ENCODE measurements around the gene EIF2S3. TPM values are rescaled to one million over a fixed set of nuclear protein-coding genes. Genes with fewer than 3 reads are reported as not detected.
A peak's percentile ranks its signal among the peaks of the same experiment; 100 is the strongest.
"Not testable (repeated sequence)": the region's sequence is repeated elsewhere in the genome, so short reads cannot be mapped to it uniquely, and the experiment has no call there.

The EIF2S3 gene
- total RNA-seq, 1 donor from 2014 or later: 64.4 TPM

- intact Hi-C loops (cut with DNase I): no loop called here
- no peak for ATAC-seq (ENCODE audit: poor library complexity)
Observed at GRCh38 chrX:24034485-24034884, 20.3 kb upstream of the EIF2S3 start.

DNA sequence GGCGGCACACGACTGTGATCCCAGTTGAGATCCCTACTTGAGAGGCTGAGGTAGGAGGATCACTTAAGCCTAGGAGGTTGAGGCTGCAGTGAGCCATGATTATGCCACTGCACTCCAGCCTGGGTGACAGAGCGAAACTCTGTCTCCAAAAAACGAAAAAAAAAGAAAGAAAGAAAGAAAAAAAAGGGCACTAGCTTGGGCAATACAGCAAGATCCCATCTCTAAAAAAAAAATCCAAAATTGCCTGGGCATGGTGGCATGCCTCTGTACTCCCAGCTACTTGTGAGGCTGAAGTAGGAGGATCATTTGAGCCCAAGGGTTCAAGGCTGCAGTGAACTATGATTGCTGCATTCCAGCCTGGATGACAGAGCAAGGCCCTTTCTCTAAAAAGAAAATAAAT, 17.0 kb upstream of the EIF2S3 start:
- DNase-seq (no peak), ATAC-seq (ENCODE audit: poor library complexity) (no peak)
- intact Hi-C loops (cut with DNase I): no loop called here

More at GRCh38 chrX:24034485-24034884, 20.3 kb upstream of the EIF2S3 start:
- no peak for DNase-seq

- intact Hi-C loops (cut with DNase I); DNase-seq; ATAC-seq (ENCODE audit: poor library complexity): not testable (repeated sequence)
Observed at GRCh38 chrX:24046060-24046459, 8.7 kb upstream of the EIF2S3 start.

GRCh38 chrX:24049643-24050042, 5.1 kb upstream of the EIF2S3 start:
- not testable (repeated sequence) for DNase-seq; ATAC-seq (ENCODE audit: poor library complexity)
- intact Hi-C loops (cut with DNase I): loop anchor here (10.0 kb wide), 1 partner anchor 145 kb away; the partner anchor contains the start of genes APOO and CXorf58

GRCh38 chrX:24050522-24051318, 4.0 kb upstream of the EIF2S3 start:
- ATAC-seq (ENCODE audit: poor library complexity); DNase-seq: not testable (repeated sequence)
- intact Hi-C loops (cut with DNase I): loop anchor here (10.0 kb wide), 1 partner anchor 146 kb away; the partner anchor contains the start of genes APOO and CXorf58

DNA sequence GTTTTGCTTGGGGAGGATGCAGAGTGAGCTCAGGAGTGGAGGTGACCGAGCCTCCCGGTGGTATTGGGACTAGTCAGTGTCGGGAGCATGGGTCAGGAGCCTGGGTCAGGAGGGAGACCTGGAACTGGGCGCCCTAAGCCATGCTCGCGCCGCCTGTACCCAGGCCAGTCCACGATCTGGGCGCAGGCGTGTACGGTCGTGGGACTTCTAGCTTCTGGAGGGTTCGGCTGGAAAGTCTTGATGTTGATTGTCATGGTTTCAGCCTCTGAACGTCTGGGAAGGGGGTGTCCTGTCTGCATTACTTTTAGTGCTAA, 244 bp downstream of the EIF2S3 start:
- DNase-seq (no peak), ATAC-seq (ENCODE audit: poor library complexity) (peak; percentile 17)
- intact Hi-C loops (cut with DNase I): loop anchor here (10.0 kb wide), 1 partner anchor 150 kb away; the partner anchor contains the start of genes APOO and CXorf58

DNA sequence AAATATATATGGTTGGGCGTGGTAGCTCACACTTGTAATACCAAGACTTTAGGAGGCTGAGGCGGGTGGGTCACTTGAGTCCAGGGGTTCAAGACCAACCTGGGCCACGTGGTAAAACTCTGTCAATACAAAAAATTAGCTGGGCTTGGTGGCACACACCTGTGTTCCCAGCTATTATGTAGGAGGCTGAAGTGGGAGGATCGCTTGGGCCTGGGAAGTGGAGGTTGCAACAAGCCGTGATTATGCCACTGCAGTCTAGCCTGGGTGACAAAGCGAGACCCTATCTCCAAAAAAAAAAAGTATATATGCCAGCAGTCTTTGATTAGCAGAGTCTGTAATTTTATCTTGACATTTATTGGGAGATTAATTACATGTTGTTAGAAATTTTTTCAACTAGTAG, 8.7 kb downstream of the EIF2S3 start:
- intact Hi-C loops (cut with DNase I): no loop called here
- ATAC-seq (ENCODE audit: poor library complexity) (no peak), DNase-seq (no peak)

DNA sequence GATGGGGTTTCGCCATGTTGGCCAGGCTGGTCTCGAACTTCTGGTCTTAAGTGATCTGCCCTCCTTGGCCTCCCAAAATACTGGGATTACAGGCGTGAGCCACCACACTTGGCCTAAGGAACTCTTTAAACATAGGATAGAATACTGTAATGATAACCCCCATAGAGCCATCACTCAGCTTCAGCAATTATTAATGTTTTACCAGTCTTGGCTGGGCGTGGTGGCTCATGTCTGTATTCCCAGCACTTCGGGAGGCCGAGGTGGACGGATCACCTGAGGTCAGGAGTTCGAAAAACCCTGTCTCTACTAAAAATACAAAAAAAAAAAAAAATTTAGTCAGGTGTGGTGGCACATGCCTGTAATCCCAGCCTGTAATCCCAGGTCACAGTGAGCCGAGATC, 15.1 kb downstream of the EIF2S3 start:
- intact Hi-C loops (cut with DNase I): no loop called here
- DNase-seq (no peak), ATAC-seq (ENCODE audit: poor library complexity) (no peak)

GRCh38 chrX:24079411-24079810, 24.7 kb downstream of the EIF2S3 start:
- DNase-seq (no peak), ATAC-seq (ENCODE audit: poor library complexity) (no peak)
- intact Hi-C loops (cut with DNase I): no loop called here

DNA sequence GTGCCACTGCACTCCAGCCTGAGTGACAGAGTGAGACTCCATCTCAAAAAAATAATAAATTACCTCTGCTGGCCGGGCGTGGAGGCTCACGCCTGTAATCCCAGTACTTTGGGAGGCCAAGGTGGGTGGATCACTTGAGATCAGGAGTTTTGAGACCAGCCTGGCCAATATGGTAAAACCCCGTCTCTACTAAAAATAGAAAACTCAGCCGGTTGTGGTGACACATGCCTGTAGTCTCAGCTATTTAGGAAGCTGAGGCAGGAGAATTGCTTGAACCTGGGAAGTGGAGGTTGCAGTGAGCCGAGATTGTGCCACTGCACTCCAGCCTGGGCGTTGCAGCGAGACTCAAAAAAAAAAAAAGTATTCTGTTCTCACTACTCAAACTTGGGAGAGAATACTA, 25.5 kb downstream of the EIF2S3 start:
- DNase-seq; ATAC-seq (ENCODE audit: poor library complexity): not testable (repeated sequence)
- intact Hi-C loops (cut with DNase I): loop anchor here (5.0 kb wide), 1 partner anchor 162 kb away; no protein-coding TSS in a partner anchor

- intact Hi-C loops (cut with DNase I): loop anchor here (5.0 kb wide), 1 partner anchor 162 kb away; no protein-coding TSS in a partner anchor
- ATAC-seq (ENCODE audit: poor library complexity) (no peak), DNase-seq (no peak)
Observed at GRCh38 chrX:24080704-24081103, 25.9 kb downstream of the EIF2S3 start.

GRCh38 chrX:24081661-24082154, 27.0 kb downstream of the EIF2S3 start:
- ATAC-seq (ENCODE audit: poor library complexity): peak; percentile 68
- intact Hi-C loops (cut with DNase I): loop anchor here (5.0 kb wide), 1 partner anchor 161 kb away; no protein-coding TSS in a partner anchor
- DNase-seq: peak; percentile 59

DNA sequence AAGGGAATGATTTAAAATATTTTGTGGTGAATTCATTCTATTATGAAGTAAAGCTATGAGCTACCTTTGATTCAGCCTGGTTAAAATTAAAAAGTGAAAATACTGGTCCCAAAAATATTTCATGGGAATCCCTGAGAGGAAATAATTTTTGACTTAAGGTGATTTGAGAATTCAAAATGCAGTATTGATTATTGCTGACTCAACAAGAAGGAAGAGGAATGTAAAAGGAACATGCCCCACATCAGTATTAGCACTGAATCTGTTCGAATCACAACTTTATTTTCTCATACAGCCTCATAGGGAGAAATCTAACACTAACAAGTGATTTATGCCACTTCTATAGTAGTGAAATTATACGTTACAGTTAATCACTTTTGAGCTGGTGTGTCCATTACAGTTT, 27.7 kb downstream of the EIF2S3 start:
- intact Hi-C loops (cut with DNase I): loop anchor here (5.0 kb wide), 1 partner anchor 160 kb away; no protein-coding TSS in a partner anchor
- no peak for ATAC-seq (ENCODE audit: poor library complexity)

DNA sequence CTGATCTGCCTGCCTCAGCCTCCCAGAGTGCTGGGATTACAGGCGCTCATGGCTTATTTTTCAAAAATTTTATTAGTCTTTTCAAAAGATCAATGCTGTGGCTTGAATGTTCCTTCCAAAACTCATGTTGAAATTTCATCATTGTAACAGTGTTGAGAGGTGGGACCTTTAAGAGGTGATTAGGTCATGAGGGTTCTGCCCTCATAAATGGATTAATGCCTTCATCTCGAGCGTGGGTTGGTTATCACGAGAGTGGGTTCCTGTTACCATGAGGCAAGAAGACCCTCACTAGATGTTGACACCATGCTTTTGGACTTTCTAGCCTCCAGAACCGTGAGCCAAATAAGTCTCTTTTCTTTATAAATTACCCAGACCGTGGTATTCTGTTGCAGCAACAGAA, 30.3 kb downstream of the EIF2S3 start:
- ATAC-seq (ENCODE audit: poor library complexity): no peak
- DNase-seq: no peak
- intact Hi-C loops (cut with DNase I): no loop called here

More for the DNA sequence above, 27.7 kb downstream of the EIF2S3 start:
- no peak for DNase-seq

DNA sequence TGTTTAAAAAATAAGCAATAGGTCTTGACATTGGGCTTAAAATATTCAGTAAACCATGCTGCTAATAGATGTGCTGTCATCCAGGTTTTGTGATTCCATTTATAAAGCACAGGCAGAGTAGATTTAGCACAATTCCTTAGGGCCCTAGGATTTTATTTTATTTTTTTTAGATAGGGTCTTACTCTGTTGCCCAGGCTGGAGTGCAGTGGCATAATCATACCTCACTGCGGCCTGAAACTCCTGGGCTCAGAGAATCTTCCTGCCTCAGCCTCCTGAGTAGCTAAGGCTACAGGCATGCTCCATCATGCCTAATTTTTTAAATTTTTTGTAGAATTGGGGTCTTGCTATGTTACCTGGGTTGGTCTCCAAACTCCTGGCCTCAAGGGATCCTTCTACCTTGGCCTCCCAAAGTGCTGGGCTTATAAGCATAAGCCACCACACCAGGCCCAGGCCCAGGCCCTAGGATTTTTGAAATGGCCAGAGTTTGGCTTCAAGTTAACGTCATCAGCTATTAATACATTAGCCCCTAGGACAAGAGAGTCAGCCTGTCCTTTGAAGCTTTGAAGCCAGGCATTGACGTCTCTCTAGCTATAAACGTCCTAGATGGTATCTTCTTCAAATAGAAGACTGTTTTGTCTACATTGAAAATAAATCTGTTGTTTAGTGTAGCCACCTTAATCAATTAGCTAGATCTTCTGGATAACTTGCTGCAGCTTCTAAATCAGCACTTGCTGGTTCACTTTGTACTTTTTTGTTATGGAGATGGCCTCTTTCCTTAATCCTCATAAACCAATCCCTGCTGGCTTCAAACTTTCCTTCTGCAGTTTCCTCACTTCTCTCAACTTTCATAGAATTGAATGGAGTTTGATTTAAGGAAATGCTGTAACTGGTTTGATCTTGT, 35.8 kb downstream of the EIF2S3 start:
- ATAC-seq (ENCODE audit: poor library complexity): no peak
- intact Hi-C loops (cut with DNase I): no loop called here
- no peak for DNase-seq

DNA sequence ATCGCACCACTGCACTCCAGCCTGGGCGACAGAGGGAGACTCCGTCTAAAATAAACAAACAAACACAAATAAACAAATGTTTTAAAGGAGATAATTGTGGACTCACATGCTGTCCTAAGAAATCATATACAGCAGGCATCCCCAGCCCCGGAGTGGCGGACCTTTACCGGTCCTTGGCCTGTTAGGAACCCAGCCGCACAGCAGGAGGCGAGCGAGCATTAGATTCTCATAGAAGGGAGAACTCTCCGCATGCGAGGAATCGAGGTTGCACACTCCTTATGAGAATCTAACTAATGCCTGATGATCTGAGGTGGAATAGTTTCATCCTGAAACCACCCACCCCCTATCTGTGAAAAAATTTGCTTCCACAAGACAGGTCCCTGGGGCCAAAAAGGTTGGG, 39.0 kb downstream of the EIF2S3 start:
- ATAC-seq (ENCODE audit: poor library complexity) (no peak), DNase-seq (no peak)
- intact Hi-C loops (cut with DNase I): no loop called here

- intact Hi-C loops (cut with DNase I): no loop called here
- ATAC-seq (ENCODE audit: poor library complexity) (no peak), DNase-seq (no peak)
Observed at GRCh38 chrX:24097741-24098260, 43.0 kb downstream of the EIF2S3 start.

GRCh38 chrX:24098932-24099331, 44.2 kb downstream of the EIF2S3 start:
- DNase-seq (no peak), ATAC-seq (ENCODE audit: poor library complexity) (no peak)
- intact Hi-C loops (cut with DNase I): no loop called here

- ATAC-seq (ENCODE audit: poor library complexity): no peak
- intact Hi-C loops (cut with DNase I): no loop called here
- DNase-seq: no peak
Observed at GRCh38 chrX:24099394-24099793, 44.6 kb downstream of the EIF2S3 start.

All from Right ventricle myocardium superior (tissue), 1 donor.